Measurements from ENCODE around the gene COBLL1.
"Not testable (repeated sequence)": the region's sequence is repeated elsewhere in the genome, so short reads cannot be mapped to it uniquely, and the experiment has no call there.

The COBLL1 gene

GRCh38 chr2:164784376-164784775, 57.2 kb downstream of the COBLL1 start:
- no peak for DNase-seq

DNA sequence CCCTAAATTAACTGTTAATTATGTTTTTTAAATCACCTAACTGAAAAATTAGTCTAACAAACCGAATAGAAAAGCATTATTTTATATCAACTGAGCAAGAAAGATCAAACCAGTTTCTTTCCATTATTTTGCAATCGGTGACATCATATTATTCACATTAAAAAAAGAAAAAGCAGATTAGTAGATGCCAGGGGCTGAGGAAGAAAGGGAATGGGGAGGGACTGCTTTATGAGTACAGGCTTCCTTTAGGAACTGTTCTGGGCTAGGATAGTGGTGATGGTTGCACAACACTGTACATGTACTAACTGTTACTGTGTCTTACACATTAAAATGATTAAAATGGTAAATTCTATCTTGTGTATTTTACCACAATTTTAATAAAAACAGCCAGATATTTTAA, 59.3 kb downstream of the COBLL1 start:
- DNase-seq, result no peak

- DNase-seq, result no peak
These were observed 60.2 kb downstream of the COBLL1 start for GRCh38 chr2:164781394-164781793.

DNA sequence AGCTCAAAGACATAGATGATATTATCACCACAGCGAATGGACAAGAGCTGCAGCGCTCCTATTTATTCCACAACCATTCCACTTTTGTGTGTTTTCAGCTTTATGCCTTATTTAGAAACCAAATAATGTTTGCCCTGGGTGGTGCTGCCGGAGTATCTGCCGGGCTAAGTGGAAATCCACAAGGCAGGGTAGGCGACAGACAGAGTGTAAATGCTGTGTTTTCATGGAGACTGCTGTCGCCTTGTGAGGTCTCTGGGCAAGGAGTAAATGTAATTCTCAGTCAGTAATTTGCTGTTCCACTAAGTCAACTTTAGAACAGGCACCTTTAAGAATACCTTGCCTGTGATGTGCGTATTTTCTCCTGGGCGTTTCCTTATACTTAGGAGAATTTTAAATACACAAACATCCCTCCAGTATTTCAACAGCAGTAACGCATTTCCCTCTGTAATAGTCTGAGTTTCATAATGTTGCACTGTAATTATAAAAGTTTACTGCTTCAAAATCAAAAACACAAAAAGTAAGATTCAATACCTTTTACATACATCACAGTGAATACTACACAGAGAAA, 60.9 kb downstream of the COBLL1 start:
- no peak for DNase-seq

DNA sequence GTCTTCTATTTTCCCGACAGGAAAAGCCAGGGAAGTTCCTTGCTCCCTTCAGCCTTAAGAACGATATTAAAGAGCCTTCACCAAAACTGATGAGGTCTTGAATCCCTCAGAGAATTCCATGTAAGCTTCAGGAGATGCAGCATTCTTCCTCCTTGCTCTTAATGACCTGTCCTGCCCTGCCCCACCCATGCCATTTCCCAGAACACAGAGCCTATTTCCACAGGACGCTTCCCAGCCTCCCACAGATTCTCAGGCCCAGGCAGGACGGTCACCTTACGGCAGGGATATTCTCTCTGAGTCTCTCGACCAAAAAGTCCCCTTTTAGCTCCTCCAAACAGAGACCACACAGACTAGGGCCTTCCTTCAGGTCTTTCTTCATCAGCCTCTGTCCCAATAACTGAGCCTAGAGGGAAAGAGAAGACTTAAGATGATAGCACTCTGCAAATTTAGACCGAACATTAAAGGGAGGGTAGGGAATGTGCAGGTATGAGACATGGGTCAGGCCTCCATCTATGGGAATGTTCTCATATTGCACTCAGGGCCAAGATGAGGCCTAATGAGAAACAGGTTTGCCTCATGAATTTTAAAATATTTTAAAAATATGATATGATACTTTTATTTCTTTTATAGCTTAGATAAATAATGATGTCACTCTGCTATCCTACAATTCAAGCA, 62.1 kb downstream of the COBLL1 start:
- no peak for DNase-seq

DNA sequence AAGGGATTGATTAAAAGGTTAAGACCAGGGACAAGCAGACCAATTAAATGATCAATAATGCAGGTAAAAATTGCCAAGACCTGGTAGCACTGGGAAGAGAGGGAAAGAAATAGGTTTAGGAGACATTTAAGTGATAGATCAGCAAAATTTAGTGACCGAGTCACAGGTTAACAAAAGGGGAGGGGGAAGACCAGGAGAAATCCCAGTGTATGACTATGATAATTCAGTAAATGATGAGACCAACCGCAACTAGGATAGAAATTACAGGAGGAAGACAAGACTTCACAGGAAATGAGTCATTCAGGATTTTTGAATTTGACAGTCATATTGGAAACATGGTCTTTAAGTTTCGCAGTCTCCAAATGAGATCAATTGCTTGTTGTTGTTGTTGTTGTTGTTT, 62.9 kb downstream of the COBLL1 start:
- DNase-seq, result no peak

DNA sequence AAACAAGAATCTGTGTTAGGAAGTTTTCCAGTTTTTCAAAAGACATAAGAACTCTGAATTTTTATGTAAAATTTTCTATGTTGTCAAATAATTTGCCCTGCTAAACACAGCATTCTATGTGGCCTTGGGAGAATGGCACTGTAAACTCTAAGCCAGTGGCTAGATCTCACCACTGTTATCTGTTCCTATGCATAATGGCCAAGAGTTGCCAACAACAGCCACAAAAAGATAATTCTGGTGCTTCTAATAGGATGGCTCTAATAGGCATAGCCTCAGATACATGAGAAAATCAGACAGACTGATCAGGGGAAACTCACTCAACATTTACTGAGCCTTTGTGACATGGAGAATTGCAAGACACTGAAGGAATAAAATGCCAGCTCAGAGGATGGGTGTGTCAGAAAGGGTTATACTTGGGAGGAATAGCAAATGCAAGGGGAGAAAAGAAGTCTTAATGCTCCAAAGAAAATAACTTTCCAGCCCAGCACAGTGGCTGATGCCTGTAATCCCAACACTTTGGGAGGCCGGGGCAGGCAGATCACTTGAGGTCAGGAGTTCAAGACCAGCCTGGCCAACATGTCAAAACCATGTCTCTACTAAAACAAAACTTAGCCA, 63.7 kb downstream of the COBLL1 start:
- no peak for DNase-seq

GRCh38 chr2:164773635-164774034, 68.0 kb downstream of the COBLL1 start:
- DNase-seq, result no peak

DNA sequence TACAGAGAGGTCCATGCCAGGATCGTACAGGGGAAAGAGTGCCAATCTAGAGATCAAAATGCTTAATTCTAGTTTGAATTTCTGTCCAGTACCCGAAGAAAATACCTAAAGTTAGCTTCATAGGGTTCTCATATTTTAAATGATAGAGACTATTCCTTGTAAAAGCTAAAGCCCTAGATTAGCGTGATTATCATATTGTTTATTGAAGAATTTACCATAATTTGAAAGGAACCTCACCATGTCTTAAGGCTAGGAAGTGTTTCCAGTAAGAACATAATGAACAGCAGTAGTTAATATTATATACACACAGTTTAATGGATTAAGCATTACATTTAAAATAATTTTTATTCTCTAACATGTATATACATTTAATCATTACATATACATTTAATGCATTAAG, 68.5 kb downstream of the COBLL1 start:
- no peak for DNase-seq

GRCh38 chr2:164771897-164772296, 69.7 kb downstream of the COBLL1 start:
- no peak for DNase-seq

DNA sequence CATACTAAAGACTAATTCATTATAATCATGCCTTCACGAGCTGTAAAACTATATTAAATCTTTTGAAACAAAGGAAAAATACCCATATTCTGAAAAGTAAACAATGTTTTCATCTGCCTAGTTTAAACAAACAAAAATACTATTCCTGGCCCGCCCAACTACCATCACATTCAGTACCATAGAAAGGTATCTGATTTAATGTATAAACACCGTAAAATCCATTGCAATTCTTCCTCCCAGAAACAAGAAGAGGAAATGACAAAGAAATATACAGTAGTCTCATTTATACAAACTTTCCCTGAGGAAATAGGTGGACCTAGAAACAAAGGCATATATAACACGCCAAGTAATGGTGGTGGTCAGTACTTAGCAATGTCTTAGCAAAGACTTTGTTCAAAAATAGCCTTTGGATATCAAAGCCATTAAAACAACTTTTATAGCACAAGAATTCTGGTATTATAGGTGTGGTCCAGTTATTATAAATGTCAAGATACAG, 71.2 kb downstream of the COBLL1 start:
- DNase-seq, result no peak

DNA sequence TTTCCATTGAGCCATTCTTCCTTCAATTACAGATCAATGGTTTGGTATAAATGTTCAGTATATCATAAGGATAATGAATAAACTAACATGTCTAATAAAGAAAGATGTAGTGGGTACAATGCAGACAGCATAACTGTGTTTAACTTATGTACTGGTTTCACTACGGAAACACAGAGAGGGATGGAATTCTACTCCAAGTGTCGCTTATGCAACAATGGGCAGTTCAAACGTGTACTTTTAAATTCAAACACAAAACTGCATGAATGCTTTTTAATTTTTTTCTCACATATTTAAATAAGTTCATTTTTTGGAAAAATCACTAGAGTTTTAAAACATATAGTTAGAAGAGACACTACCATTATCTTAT, 74.7 kb downstream of the COBLL1 start:
- no peak for DNase-seq

- DNase-seq, result no peak
These were observed 75.2 kb downstream of the COBLL1 start for GRCh38 chr2:164766216-164766953.

- no peak for DNase-seq
These were observed 76.6 kb downstream of the COBLL1 start for GRCh38 chr2:164764996-164765395.

- no peak for DNase-seq
These were observed 77.1 kb downstream of the COBLL1 start for GRCh38 chr2:164764474-164764873.

DNA sequence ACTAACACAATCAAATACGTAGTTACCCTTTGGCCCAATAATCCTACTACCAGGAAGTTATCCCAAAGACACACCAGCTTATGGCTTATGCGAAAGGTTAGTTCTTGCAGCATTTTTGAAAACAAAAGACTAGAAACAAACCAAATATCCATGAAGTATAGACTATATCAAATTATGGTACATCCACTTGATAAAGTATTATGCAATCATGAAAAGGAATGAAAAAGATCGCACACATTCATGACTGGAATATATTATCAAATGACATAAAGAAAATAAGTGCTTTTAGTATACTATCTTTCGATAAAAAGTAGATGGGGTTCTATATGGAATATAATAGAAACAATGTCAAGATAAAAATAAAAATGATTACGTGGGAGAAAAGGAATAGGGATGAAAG, 78.2 kb downstream of the COBLL1 start:
- DNase-seq, result no peak

GRCh38 chr2:164761737-164762460, 79.7 kb downstream of the COBLL1 start:
- no peak for DNase-seq

DNA sequence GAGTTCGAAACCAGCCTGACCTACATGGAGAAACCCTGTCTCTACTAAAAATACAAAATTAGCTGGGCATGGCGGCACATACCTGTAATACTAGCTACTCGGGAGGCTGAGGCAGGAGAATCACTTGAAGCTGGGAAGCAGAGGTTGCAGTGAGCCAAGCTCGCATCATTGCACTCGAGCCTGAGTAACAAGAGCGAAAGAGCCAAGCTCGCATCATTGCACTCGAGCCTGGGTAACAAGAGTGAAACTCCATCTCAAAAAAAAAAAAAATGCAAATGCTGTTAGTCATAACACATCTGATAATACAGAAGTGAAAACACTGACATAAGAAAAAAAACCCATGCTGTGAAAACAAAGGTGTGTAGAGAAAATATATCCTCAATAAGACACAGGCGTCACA, 80.4 kb downstream of the COBLL1 start:
- DNase-seq, result not testable (repeated sequence)

DNA sequence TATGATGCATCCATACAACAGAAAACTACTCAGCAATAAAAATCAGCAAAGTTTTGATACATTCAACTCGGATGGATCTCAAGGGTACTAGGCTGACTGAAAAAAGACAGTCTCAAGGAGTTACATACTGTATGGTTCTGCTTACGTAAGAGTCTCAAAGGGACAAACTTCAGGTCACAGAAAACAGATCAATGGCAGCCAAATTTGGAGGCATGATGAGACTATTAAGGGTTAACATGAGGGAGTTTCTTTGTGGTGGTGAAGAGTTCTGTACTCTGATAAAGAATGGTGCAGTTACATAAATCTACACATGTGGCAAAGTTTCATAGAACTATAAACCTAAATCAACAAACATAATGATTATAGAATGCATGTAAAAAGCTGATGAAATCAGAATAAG, 81.4 kb downstream of the COBLL1 start:
- no peak for DNase-seq

DNA sequence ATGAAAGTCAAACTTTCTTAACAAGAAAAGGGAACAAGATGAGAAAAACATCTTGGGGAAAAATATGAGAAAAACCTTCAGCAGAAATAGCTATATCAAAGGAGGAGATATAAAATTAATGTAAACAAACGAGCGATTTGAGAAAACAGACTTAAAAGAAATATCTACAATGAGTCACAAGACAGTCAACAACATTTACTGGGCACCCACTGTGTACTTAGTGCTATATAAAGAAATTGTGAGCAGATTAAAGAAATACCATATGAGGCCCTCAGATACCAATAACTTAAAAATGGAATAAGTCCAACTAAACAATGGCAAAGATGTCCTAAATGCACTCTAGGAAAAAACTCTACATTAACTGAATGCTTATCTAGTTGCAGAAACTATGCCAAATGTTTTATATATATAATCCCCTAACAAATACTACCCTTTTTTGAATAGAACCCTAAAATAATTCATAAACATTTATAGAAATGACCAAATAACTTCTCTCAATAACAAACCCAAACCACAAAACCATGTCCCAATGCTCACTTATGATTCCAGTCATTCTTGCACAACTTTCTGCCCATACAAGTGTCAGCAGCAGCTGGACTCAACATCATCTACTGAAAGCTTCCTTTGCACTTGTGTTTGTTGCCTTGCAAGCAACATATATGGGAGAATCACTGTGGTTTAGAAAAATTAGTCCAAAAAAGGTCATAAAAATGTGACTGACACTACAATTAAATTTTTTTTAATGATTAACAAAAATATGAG, 83.5 kb downstream of the COBLL1 start:
- no peak for DNase-seq

DNA sequence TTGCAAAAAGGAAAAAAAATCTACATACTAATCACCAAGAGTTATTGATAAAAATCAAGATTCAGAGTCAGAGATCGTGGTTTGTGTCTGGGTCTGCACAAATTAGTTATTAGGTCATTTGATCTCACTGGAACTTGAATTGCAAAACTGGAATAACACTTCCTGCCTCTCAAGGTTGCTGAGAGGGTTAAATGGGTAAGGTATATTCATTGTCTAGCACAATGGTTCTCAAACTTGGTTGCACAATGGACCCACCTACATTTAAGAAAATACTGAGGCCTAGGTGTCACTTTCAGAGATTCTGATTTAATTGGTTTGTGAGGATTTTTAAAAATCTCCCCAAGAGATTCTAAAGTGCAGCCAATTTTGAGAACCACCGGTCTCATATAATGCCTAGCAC, 84.8 kb downstream of the COBLL1 start:
- DNase-seq, result no peak

DNA sequence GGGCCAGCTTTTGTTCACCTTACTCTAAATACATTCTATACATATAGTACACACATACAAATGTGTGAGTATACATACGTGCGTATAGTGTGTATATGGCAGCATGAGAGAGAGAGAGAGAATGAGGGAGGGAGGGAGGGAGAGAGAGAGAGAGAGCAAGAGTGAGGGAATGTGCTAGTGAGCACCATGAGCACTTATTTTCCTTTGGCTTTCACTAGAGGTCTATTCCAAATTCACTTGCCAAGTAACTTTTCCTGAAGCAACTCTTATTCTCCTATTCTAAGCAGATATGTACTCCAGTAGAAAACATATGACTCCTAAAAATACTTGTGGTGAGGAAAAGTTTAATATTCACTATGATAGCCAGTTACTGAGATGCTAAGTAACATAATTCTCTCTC, 85.7 kb downstream of the COBLL1 start:
- no peak for DNase-seq
